ENCODE results near the gene SELENOM.

- TF ChIP-seq CTCF (IDR thresholded peaks at IDR 0.05; ENCODE audit: insufficient read depth, low read length, poor library complexity, severe bottlenecking) (no peak), EZH2phosphoT487 (conservative IDR thresholded peaks at IDR 0.05; ENCODE audit: low read length) (no peak)
These were observed 20.6 kb downstream of the SELENOM start for GRCh38 chr22:31086703-31087330.
